ENCODE results near the gene NTNG2. TPM values are rescaled to one million over a fixed set of nuclear protein-coding genes. Genes with fewer than 3 reads are reported as not detected.
A peak's percentile ranks its signal among the peaks of the same experiment; 100 is the strongest.

Gene NTNG2
- total and polyA plus RNA-seq, 9 of the 15 experiments (the other 6 are each of a cell fraction or from before 2014, with no cell fraction given) = 0.01 to 0.11 (median 0.09) TPM; not detected in 6

- TF ChIP-seq, protein P1, sequence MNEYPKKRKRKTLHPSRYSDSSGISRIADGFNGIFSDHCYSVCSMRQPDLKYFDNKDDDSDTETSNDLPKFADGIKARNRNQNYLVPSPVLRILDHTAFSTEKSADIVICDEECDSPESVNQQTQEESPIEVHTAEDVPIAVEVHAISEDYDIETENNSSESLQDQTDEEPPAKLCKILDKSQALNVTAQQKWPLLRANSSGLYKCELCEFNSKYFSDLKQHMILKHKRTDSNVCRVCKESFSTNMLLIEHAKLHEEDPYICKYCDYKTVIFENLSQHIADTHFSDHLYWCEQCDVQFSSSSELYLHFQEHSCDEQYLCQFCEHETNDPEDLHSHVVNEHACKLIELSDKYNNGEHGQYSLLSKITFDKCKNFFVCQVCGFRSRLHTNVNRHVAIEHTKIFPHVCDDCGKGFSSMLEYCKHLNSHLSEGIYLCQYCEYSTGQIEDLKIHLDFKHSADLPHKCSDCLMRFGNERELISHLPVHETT (CRISPR knock-in tag; conservative IDR thresholded peaks at IDR 0.05 in 1 of 2, IDR thresholded peaks at IDR 0.05 in 1 of 2) = no peak
- TF ChIP-seq CHCHD3 (CRISPR knock-in tag; IDR thresholded peaks at IDR 0.05) (no peak), ARID2 (IDR thresholded peaks at IDR 0.05) (no peak), ZNF512 (tag; IDR thresholded peaks at IDR 0.05) (no peak), ZFP36 (IDR thresholded peaks at IDR 0.05; ENCODE audit: low read depth, low read length, partially characterized antibody) (peak; percentile 92), TAL1 (IDR thresholded peaks at IDR 0.05) (no peak), NCOA6 (IDR thresholded peaks at IDR 0.05) (no peak), MAFK (IDR thresholded peaks at IDR 0.05; ENCODE audit: low read length) (no peak), KDM1A (IDR thresholded peaks at IDR 0.05) (0 out of 4 replicates have a peak, but pooled peaks of 1 of the 2 experiments have one; percentile 45), ZBTB1 (CRISPR knock-in tag; IDR thresholded peaks at IDR 0.05; ENCODE audit: borderline replicate concordance, low read depth) (no peak), SIRT6 (IDR thresholded peaks at IDR 0.05; ENCODE audit: low read depth, low read length) (no peak), ADNP (tag; IDR thresholded peaks at IDR 0.05) (peak; percentile 67; the same call in 1 of the 2 replicates), CGGBP1 (CRISPR knock-in tag; IDR thresholded peaks at IDR 0.05) (no peak), ASH1L (IDR thresholded peaks at IDR 0.05; ENCODE audit: borderline replicate concordance, low read depth, partially characterized antibody) (no peak), NRF1 (conservative IDR thresholded peaks at IDR 0.05 in 1 of 2, IDR thresholded peaks at IDR 0.05 in 1 of 2) (no peak), RB1 (IDR thresholded peaks at IDR 0.05; ENCODE audit: low read depth) (no peak), SMARCA5 (IDR thresholded peaks at IDR 0.05) (peak; percentile 40; the same call in 1 of the 2 replicates), PTBP1 (IDR thresholded peaks at IDR 0.05; ENCODE audit: low read depth, low read length) (0 out of 2 replicates have a peak, but pooled peaks have one; percentile 43), CTCF (IDR thresholded peaks at IDR 0.05 in 2 of 3, conservative IDR thresholded peaks at IDR 0.05 in 1 of 3; ENCODE audit: insufficient read depth in 2 of 3, low read depth in 1 of 3, low read length in 3 of 3) (no peak), KLF13 (tag; IDR thresholded peaks at IDR 0.05; ENCODE audit: borderline replicate concordance, low read depth) (no peak), ZNF507 (tag; conservative IDR thresholded peaks at IDR 0.05) (no peak)
These were observed 104.2 kb downstream of the NTNG2 start (continued) for GRCh38 chr9:132266017-132266416.
